T follicular helper cell (primary cell): ENCODE data around the gene CRTAP.
"Not testable (repeated sequence)": the region's sequence is repeated elsewhere in the genome, so short reads cannot be mapped to it uniquely, and the experiment has no call there.

Source experiments
- DNase-seq: peaks from one replicate; pipeline ENCODE4 v3.0.0-alpha.2; 2020; ENCODE audit warnings: low read depth

CRTAP gene

DNA sequence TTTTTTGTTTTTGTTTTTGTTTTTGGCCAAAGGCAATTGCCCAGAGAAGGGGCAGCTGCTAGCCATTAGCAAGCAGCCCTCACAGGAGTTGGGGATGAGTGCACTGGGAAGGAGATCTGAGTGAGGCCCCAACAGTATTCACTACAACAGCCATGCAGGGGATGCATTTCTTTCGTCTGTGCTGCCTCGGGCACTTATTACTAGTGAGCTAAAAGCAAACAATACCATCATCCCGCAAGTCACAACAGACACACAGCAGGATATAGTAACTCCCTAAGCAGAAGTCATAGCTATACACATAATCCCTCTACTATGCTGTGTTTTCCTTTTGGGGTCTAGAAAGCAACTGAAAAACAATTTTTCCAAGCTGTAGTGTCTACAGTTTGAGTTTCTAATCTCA lies 27.2 kb downstream of the CRTAP start:
- no peak for DNase-seq

DNA sequence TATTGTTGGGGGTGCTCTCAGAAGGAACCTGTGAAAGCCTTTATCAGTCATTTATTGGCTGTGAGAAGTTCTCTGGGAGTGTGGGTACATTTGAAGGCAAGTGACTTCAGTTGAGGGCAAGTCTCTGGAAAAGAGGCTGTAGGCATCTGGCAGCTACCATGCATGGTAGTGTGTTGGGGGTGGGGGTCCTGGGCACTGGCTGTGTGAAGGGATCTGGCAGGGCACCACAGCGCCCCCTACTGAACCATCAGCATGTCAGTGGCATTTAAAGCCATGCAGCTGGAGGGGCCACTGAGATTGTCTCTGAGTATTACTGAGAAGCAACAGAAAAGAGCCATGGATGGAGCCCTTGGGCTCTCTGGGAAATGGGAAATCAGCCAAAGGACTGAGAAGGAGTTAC lies 30.6 kb downstream of the CRTAP start:
- no peak for DNase-seq

DNA sequence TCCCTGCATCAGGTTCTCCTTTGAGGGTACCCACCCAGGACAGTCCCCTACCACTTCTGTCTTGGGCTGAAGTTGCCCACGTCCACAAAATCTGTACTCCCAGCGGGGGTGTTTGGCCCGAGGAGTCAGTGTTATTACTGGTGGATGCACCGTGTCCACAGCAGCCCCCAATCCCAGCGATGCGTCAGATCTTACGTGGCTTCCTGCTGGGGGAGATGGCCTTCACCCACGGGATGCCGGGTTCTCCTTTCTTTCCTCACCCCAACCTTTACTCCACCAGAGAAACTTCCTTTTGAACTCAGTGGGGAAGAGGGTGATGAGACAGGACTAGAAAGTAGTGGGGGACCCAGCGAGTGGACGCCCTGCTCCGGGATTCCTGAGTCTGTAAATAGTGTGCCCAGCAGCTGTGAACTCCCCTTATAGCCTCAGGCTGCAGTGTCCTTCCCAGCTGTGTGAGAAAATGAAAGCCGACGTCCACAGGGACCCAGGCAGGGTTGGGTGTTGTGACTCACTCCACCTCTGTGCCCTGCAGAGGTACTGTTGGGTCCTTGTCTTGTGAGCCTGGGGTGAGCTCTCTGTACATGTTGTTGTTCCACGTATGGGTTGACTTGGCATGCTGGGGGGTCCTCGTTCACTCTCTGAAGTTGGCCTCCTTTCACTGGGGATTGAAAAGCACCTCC lies 31.5 kb downstream of the CRTAP start:
- DNase-seq: no peak

DNA sequence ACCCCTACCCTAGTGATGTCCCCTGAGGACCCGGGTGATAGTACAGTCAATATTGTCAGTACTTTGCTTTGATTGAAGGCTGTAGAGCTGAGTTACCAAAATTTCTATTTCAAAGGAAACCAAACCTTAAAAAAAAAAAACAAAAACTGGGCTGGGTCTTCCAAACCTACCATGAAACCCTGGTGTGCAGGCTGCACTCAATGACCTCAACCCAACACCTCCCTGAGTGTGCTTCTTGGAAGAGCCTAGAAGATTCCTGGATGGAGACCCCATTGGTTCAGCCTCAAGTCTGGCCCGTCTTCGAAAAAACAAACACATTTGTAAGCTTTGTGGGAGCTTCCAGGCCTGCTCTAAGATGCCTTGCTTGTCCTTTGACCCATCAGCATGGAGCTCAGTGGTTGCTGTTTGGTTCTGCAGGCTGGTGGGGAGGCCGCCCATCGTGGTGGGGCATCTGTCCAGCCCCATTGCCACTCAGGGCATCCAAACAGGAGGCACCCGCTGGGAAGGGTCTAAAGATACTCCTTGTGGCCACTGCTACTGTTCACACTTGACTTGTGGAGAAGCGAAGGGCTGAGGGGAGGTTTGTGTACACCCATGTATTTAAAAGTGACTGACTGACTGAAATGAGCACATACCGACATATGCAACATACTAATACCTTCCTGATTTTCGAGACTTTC lies 32.2 kb downstream of the CRTAP start:
- DNase-seq: no peak

DNA sequence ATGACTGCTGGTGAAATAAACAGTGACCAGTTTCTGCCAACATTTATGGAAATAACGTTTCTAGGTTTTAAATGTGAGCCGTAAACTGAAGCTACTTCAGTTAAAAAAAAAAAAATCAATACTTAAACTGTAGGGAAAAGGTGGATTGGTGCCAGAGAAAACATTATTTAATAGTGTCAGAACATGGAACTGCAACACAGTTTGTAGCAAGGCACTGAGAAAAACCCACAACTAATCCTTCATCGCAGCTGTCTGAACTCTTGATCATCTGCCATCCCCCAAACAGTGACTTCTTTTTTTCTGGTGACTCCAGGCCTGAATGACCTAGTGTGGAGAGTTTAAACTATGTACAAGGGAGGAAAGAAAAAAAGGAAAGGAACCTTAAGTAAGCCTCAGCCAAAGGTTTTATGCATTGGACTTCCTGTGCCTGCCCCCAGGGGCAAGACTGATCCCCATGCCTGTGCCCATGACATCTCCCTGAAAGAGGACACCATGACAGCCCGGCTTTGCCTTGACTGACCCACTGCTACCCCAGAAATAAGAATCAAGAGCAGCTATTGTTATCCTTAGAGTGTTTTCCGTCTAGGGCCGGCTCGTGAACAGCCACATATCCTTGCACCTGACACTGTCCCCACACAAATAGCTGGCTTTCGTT lies 33.1 kb downstream of the CRTAP start:
- DNase-seq: no peak

DNA sequence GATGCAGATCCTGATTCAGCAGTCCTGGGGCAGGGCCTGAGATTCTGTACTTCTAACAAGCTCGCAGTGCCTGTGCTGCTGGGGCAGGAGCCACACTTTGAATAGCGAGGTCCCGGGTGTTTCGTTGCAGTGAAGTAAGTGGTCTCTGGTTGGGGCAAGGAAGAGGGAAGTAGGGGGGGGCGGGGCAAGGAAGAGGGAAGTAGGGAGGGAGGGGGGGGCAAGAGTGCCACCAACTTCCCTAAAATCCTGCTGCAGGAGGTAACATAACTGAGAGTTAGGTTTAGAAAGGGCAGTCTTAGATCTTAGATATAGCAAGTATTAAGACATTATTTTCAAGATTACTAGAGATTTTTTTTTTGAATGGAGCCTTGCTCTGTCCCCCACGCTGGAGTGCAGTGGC lies 35.5 kb downstream of the CRTAP start:
- no peak for DNase-seq

DNA sequence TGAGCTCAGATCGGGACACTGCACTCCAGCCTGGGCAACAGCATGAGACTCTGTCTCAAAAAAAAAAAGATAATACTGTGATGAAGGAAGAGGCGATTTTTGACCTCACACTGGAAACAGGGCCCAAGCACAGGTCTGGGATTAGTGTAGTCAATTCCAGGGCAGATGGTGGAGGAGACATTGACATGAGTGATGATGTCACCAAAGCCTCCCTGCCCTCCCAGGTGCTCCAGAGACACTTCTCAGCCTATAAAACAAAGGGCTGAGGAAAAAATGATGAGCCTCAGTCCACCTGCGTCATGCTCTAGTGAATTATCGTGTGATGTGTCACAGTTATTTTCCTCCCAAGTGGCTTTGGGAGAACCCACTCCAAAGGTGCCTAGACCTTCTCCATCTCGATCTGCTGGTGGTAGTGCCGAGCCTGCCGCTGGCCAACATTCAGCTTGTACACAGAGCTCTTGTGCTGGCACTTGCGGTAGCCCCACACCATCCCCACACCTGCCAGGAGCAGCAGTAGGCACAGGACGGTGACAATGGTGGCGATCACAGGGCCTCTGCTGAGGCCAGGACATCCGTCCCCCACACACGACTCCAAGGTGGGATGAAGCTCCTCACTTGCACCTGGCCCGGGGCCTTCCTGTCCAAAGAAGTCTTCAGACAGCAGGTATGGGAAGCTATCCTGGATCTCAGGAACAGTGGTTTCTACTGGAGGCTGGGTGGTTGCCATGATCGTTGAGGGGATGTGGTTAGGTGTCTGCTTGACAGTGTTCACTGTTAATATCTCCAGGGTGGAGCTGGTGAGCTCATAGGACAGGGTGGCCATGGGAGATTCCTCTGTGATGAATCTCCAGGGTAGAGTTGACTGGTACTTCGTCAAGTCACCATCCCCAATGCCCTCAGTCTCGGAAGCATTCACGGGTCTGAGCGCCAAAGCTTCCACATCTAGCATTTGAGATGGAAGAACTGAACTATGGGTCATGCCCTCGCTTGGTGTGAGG lies 38.8 kb downstream of the CRTAP start:
- DNase-seq: no peak

DNA sequence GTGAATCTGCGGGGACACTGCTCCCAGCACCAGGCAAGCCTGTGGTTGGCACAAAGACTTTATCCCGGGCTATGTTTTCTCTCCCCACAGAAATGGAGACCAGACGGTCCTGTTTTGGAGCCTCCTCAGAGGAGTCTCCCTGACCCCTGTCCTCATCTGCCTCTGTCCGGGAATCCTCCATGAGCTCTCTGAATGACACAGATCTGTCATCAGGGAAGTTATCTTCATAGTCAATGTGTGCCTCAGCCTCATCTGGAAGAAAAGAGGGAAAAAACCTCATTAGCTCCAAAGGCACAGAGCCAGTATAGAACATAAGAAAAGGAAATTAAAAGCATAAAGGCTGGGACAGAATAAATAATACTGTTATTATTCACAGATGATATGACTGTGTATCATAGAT lies 40.0 kb downstream of the CRTAP start:
- no peak for DNase-seq

DNA sequence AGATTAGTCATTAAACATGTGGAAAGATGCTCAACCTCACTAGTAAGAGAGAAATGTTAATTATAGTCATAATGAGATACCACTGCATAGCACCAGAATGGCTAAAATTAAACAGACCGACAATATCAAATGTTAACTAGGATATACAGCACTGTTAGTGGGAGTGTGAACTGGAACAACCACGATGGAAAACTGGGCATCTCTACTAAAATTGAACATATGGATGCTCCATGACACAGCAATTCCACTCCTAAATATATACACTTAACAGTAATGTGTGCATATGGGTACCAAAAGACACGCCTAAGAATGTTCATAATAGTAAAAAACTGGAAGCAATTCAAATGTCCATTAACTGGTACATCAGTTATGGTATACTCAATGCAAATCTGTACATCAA lies 41.5 kb downstream of the CRTAP start:
- DNase-seq: no peak

DNA sequence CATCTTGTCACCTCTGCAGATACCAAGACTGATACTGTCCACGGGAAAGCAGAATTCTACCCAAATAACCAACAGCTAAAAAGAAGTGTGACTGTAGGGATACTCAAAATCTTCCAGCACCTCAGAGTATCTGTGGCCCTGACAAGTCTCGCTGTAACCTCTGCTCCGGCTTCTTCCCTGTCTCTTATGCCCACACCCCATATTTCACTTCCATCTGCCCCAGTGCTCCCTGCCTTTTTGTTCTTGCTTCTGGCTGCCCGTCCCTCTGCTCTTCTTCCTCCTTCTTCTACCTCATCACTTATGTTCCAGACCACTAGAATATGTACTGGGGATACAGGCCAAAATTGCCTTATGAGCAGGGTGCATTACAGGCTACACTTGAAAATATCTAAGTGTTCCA lies 45.4 kb downstream of the CRTAP start:
- no peak for DNase-seq

DNA sequence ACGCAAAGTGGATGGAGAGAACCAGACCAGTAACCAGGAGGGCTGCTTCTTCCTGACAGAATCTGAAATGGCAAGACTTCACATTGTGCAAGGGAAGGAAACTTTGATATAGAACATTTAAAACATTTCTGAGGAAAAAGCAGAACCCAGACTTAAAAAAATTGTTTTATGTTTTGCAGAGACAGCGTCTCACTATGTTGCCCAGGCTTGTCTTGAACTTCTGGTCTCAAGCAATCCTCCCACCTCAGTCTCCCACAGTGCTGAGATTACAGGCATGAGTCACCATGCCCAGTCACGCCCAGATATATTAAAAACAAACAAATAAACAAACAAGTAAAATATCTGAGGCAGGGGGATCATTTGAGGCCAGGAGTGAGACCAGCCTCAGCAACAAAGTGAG lies 46.2 kb downstream of the CRTAP start:
- DNase-seq: no peak

DNA sequence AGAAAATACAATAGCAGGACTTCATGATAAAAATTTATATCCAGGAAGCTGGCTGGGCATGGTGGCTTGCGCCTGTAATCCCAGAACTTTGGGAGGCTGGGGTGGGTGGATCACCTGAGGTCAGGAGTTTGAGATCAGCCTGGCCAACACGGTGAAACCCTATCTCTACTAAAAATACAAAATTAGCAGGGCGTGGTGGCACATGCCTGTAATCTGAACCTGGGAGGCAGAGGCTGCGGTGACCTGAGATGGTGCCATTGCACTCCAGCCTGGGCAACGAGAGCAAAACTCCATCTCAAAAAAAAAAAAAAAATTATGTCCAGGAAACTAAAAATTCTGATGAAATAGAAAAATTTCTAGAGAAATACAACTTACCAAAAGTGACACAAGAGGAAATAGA lies 48.8 kb downstream of the CRTAP start:
- DNase-seq: not testable (repeated sequence)

DNA sequence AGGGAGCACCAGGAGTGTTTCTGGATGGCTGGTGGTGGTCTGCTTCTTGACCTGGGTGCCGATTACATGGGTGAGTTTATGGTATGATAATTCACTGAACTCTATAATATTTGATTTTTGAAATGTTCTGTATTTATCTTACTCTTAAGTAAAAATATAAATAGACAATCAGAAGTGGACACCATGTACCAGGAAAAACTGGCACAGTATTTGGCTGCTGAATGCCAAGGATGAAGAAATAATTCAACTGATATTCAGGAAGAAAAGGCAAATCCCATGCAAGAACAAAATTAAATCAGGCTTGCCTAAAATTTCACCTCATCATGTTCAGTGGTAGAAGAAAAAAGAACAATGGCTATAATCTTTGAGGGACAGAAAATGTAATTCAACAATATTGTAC lies 51.6 kb downstream of the CRTAP start:
- DNase-seq: no peak

DNA sequence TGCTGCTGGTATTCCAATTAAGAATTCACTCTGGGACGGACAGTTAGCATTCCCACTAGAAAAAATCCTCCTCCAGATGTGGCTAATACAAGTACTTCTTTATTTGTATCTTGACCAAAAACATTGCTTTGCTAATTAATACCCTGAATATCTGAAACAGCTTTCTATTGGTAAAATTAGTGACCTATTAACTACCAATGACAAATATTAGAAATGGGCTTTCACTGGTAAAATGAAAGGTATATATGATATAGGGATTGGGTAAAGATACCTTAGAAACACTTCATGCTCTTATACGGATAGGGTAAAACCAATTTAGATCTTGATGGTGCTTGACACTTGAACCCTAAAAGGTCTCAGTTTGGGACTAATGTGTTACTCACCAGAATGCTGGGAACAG lies 52.3 kb downstream of the CRTAP start:
- no peak for DNase-seq

DNA sequence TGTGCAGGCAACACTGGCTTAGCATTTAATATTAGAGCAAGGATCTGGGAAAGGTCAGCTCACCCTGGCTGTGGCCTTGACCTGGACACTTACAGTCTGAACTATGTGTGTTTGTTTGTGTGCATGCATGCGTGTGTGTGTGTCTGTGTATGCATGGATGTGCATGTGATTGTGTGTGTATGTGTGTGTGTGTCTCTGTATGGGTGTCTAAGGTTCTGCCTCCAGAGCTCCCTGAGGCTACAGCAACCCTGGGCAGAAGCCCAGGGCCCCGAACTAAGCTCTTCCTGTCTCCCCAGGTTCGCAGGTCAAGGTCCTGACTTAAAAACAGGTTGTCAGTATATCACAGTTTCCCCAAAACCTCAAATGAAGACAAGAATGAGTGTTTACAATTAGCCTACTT lies 53.5 kb downstream of the CRTAP start:
- DNase-seq: no peak

DNA sequence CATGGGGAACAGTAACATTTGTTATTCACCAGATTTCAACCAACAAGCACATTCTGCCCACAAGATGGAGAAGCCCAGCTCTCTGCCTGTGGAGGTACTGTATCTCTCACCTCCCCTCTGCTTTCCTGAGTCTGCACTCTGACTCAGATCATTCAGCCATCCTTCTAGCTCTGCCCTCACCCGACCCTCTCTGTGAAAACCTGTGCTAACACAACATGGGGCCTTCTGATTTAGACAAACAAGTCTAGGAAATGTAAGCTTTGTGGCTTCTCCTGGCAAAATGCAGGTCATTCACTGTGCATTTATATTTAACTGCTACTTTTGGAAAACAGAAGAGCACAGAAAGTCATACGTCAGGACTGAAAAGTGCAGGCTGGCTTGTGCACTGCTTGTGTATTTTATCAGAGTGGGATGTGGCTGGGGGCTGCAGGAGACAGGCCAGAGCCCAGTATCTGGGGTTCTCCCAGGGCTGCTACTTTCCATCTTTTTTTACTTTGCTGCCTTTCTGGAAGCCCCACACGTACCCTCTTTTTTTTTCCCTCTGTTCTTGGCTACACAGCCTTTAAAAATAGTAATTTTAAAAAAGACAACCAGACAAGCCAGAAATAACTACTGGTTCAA lies 54.0 kb downstream of the CRTAP start:
- no peak for DNase-seq

DNA sequence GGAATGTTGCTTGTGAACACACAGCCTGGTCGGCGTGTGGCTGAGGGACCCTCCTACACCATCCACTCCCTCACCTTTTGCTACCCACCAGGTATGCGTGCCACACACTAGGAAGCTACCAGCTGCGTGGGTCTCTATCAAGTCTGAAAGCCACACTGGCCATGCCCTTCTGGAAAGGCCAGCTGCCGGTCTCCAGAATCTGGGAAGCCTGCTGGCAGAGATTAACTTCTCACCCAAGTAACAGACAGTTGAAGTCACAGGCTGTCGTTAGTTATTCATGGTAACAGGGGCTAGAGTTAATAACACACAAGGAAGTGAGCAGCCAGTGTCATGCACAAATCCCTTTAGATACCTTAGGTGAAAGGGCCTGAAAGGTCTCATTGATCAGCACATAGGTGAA lies 56.7 kb downstream of the CRTAP start:
- DNase-seq: no peak

DNA sequence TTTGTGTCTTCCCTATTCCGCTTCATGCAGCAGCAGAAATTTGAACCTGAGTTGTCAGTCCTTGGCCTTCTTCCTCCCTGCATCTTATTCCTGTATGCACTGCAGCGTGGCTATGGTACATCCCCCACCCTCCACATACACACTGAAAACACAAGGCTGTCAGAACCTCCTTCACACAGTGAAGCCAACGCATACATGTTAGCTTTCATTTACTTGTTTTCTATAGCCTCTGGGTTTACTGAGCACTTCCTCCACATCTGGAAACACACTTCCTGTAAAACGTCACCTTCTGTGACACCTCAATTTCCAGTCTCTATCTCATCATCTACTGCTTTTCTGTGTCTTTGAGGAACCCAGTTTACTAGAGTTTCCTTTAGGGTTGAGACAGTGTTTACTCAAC lies 57.8 kb downstream of the CRTAP start:
- no peak for DNase-seq

DNA sequence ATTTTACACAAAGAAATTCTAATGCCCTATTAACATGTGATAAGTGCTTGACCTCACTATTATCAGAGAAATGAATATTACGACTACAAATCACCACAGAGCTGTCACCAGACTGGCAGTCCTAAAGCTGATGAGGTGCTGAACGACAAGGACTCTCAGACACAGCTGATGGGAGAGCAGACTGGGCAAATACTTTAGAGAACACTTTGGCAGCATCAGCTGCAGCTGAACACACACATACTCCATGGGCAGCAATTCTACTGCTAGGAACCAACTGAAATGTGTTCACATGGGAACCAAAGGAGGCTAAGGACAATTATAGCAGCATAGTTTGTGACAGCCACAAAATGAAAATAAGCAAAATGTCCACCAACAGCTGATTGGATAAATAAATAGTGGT lies 59.3 kb downstream of the CRTAP start:
- DNase-seq: no peak

DNA sequence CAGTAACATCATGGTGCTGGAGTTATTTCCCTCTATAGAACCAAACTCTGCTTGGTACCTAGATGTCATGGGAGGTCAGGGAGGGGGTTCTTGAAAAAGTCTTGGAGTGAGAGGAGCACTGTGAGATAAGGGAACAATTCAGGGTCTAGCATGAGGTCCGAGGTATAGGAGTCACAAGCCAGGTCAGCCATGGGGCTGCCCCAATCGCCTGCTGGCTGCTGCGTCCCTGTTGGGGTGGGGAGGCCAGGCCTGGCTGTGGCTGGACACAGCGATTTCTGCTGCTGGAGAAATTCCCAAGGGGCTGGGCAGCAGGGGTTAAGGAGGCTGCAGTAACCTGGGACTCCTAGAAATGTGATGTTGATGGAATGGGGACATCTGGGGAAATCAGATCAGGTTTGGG lies 59.9 kb downstream of the CRTAP start:
- DNase-seq: no peak

DNA sequence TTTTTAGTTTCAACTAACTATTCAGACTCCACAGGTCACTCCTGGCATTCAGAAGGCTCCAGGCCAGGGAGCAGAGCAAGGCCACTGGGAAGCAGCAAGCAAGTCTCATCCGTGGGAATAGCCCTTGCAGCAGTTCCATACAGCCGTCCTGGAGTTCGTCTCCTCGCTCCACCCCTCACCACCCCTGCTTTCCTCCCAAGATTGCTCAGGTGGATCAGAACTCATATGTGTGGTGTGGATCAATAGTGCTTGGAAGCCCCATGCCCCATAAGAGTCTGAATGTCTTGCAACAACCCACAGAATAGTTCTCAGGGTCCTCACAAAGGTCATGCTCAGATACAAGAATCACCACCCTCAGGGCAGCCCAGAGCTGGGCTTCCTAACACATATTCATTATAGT lies 60.3 kb downstream of the CRTAP start:
- no peak for DNase-seq
